Body of pancreas (tissue), 4 donors: ENCODE results near the gene GDF2. TPM values are rescaled to one million over a fixed set of nuclear protein-coding genes. Genes with fewer than 3 reads are reported as not detected.

Source experiments
- ATAC-seq: fragments of 150-250 bp; one replicate; pipeline ENCODE4 v1.9.1; 2016
- DNase-seq, 4 donors: peaks; one replicate each; pipeline ENCODE4 v3.0.0-alpha.2; 2019
- H3K27ac ChIP-seq, 4 donors: fragments of 200-600 bp; sonication (generic); 1 replicate in 3 of 4; 2 replicates in 1 of 4; pipeline versions ENCODE4 v1.5.1 to v1.6.1; 2016 to 2019; ENCODE audit warnings: mild to moderate bottlenecking in 1 of 4, mixed read lengths in 1 of 4, moderate library complexity in 1 of 4
- H3K27me3 ChIP-seq, 2 donors: fragments of 200-600 bp; sonication (generic); one replicate each; pipeline ENCODE4 v1.6.0; 2016; ENCODE audit warnings: mild to moderate bottlenecking in 1 of 2
- H3K36me3 ChIP-seq, 2 donors: fragments of 200-600 bp; sonication (generic); replicated peaks in 1 of 2; 2 replicates each; pipeline ENCODE4 v1.5.1; 2016; ENCODE audit warnings: low read depth in 2 of 2; ENCODE audit not compliant: insufficient read depth in 1 of 2
- H3K4me1 ChIP-seq: fragments of 200-600 bp; sonication (generic); one replicate; pipeline ENCODE4 v1.6.0; 2016
- H3K4me3 ChIP-seq, 2 donors: fragments of 200-600 bp; sonication (generic); 1 replicate in 1 of 2; 2 replicates in 1 of 2; pipeline ENCODE4 v1.5.1; 2016 to 2019
- H3K9me3 ChIP-seq, 3 donors: fragments of 200-600 bp; sonication (generic); 1 replicate in 2 of 3; 2 replicates in 1 of 3; pipeline ENCODE4 v1.5.1; 2016
- CTCF ChIP-seq, 7 experiments: fragments of 450-650 bp in 4 of 7; fragments of 200-600 bp in 3 of 7; sonication (generic) in 3 of 7; IDR thresholded peaks; one replicate each; pipeline ENCODE4 v1.5.1; 2016 to 2019; ENCODE audit warnings: antibody characterized with exemption in 7 of 7
- POLR2A ChIP-seq, 3 donors: fragments of 450-650 bp; IDR thresholded peaks; one replicate each; pipeline ENCODE4 v1.6.1; 2016; ENCODE audit warnings: antibody characterized with exemption in 3 of 3, mild to moderate bottlenecking in 2 of 3
- WGBS, 2 donors: methylation state at CpG; one replicate each; pipeline ENCODE4 v1.1.5; 2017; 5-methylcytosine and 5-hydroxymethylcytosine counted together
- intact Hi-C: fragments of 100-400 bp; cut with DNase I; formaldehyde crosslinking; loops from one replicate; pipeline ENCODE4 v1.15.1; 2023
- total RNA-seq, 2 donors: library from RNA; depleted of rRNA; stranded (reverse); fragments of >200 nt; gene quantifications; one replicate each; pipeline ENCODE4 v1.1.0, GENCODE V29; 2016

Gene GDF2
- total RNA-seq, 2 donors from 2014 or later: not detected

- Histone ChIP-seq H3K9me3 (no peaks in the 10 kb centered on the region), H3K27ac (no peak within 1 kb of the TSS), H3K27me3 (no peaks in the 10 kb centered on the region), H3K4me3 (no peak within 1 kb of the TSS), H3K4me1 (no peaks in the 10 kb centered on the region), H3K36me3 (no peaks in the 10 kb centered on the region)
- ATAC-seq: no peak
- WGBS, 2 donors: 88 to 95% methylated on average over 1 to 5 of the region's 5 CpGs
- intact Hi-C loops: no loop called here
- TF ChIP-seq POLR2A (IDR thresholded peaks at IDR 0.05) (no peak), CTCF (IDR thresholded peaks at IDR 0.05) (no peak)
- DNase-seq: no peak
These were observed 25.9 kb downstream of the GDF2 start, which contains the start of gene RBP3 for GRCh38 chr10:47348138-47348651. Gene RBP3 (plus strand): TSS chr10:47348363. CDS start chr10:47348485, 122 bp downstream.

- intact Hi-C loops: no loop called here
- Histone ChIP-seq H3K4me1 (no peaks in the 10 kb centered on the region), H3K4me3 (no peak overlapping the region), H3K36me3 (no peaks in the 10 kb centered on the region), H3K9me3 (no peaks in the 10 kb centered on the region), H3K27me3 (no peaks in the 10 kb centered on the region), H3K27ac (no peak overlapping the region)
- no peak for ATAC-seq
- TF ChIP-seq CTCF (IDR thresholded peaks at IDR 0.05): no peak
- TF ChIP-seq POLR2A (IDR thresholded peaks at IDR 0.05): no peak
- DNase-seq: no peak
- WGBS, 2 donors: 81 to 86% methylated on average over 21 to 34 of the region's 36 CpGs
These were observed 26.6 kb downstream of the GDF2 start for GRCh38 chr10:47348661-47349470.

GRCh38 chr10:47349516-47349915 lies 27.3 kb downstream of the GDF2 start:
- intact Hi-C loops: no loop called here
- WGBS, 2 donors: 91 to 92% methylated on average over 9 to 20 of the region's 22 CpGs
- TF ChIP-seq POLR2A (IDR thresholded peaks at IDR 0.05): no peak
- TF ChIP-seq CTCF (IDR thresholded peaks at IDR 0.05): no peak
- H3K27ac ChIP-seq: no peak overlapping the region
- no peak for ATAC-seq
- no peaks in the 10 kb centered on the region for H3K27me3 ChIP-seq
- DNase-seq: no peak
- no peaks in the 10 kb centered on the region for H3K4me1 ChIP-seq
- no peaks in the 10 kb centered on the region for H3K36me3 ChIP-seq
- no peak overlapping the region for H3K4me3 ChIP-seq
- no peaks in the 10 kb centered on the region for H3K9me3 ChIP-seq

- ATAC-seq: no peak
- TF ChIP-seq CTCF (IDR thresholded peaks at IDR 0.05): no peak
- no peak for TF ChIP-seq POLR2A (IDR thresholded peaks at IDR 0.05)
- Histone ChIP-seq H3K27ac (no peak overlapping the region), H3K9me3 (no peaks in the 10 kb centered on the region), H3K4me1 (no peaks in the 10 kb centered on the region), H3K4me3 (no peak overlapping the region), H3K36me3 (no peaks in the 10 kb centered on the region), H3K27me3 (no peaks in the 10 kb centered on the region)
- WGBS, 2 donors: 93 to 94% methylated on average over 6 to 30 of the region's 31 CpGs
- no peak for DNase-seq
- intact Hi-C loops: no loop called here
These were observed 27.7 kb downstream of the GDF2 start for GRCh38 chr10:47349941-47350371.
